Measurements from ENCODE around the gene ERCC2.

The ERCC2 gene

DNA sequence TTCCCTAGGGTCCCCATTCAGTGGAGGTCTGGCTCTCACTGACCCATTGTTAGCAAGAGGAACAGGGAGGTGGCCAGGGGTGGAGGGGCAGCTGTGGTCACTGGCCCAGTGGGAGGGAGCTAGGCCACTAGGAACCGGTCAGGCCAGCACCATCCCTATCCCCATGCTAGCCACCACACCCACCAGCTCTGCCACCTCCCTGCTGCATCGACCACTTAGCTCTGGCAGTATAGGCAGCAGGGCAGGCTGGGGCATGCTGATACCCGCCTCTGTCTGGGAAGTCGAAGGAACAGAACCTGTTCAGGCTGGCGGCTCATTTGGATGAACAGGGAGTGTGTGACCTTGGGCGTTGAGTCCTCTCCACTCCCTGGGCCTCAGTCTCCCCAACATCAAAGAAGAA, 29.8 kb upstream of the ERCC2 start:
- no peak for DNase-seq

GRCh38 chr19:45395821-45396617, 25.6 kb upstream of the ERCC2 start:
- DNase-seq = no peak

DNA sequence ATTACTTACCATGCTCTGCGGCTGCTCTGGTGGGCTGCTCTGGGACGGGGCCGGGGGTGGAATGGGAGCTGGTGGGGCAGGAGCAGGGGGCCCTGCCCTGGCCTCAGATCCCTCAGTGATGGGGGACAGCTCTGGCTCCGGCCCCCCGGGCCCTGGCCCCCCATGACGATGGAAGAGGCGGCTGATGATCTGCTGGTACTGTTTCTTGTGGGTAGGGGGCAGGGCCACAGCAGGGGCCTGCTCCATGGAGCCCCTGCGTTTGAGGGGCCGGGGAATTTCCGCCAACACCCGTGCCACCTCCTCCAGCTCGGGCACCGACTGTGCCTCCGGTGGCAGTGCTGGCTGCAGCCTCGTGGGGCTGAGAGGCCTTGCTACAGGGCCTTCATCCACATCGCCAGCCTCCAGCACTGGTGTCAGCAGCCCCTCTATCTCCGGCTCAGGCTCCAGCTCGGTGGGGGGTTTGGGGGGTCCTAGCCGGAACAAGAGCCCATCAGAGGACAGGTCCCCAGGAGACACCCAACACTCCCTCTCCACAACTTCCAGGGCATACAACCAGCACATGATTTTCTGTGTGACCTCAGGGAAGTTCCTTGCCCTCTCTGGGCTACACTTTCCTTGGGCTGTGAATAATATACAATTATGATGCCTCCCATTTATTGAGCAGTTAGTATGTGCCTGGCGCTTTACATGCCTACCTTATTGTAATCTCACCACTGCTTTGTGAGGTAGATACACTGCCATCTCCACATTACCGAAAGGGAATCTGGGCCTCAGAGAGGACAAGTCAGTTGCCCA, 21.7 kb upstream of the ERCC2 start:
- DNase-seq = no peak

DNA sequence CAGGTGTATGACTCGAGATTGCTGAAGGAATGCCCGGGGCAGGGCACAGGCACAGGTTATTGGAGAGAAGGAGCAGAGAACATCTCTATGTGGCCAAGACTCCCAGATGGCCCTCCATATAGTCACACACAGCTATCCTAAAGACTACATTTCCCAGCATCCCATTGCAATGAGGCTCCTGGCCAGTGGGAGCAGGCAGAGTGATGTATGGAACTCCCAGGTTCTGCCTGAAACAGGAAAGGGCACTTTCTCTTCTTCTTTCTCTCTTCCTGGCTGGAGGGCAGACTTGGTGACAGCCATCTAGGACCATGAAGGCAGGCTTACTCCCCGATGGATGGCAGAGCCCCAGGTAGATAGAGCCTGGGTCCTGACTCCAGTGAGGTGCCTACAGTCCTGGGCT, 21.0 kb upstream of the ERCC2 start:
- no peak for DNase-seq

DNA sequence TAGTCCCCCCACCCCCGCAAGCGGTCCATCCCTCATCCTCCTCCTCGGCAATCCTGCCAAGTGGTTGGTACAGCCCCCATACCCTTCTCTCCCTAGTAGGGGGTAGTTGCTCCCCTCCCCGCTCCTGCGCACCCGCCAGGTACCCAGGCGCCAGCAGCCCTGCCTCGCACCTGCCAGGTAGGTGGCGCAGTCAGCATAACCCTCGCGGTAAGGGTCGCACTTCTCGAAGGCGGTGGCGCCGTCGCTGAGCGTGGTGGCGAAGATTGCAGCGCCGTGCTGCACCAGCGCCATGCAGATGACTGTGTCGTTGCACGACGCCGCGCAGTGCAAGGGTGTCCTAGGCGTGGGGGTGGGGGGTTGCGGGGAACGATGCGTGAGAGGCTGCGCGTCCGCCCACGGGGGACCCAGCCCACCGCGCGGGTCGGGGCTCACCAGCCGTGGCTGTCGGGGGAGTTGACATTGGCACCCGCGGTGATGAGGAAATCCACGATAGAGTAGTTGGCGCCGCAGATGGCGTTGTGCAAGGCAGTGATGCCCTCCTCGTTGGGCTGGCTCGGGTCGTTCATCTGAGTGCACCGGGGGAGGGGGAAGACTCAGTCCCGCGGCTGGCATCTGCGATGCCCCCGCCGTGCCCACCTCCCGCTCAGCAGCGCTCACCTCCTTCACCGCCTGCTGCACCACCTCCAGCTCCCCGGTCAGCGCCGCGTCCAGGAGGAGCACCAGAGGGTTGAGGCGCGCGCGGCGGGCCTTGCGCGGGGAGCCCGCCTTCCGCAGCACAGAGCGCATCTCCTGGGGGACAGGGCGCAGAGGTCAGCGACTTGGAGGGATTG, 15.2 kb upstream of the ERCC2 start:
- no peak for DNase-seq

DNA sequence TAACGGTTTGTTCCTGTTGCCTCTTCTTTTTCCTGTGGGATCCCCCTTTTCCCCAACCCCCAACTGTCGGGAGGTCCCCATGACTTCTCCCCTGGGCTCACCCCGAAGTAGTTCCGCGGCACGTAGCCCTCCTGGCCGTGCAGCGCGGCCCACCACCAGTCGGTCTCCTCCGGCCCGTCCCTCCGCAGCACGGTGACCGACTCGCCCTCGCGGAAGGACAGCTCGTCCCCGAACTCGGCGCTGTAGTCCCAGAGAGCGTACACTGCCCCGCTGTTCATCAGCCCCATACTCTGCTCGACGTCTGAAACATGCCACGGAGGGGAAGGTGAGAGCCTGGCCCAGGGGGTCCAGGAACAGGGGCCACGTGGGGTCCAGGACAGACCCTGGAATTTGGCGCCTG, 12.1 kb upstream of the ERCC2 start:
- no peak for DNase-seq

GRCh38 chr19:45380107-45380506, 9.7 kb upstream of the ERCC2 start:
- no peak for DNase-seq

DNA sequence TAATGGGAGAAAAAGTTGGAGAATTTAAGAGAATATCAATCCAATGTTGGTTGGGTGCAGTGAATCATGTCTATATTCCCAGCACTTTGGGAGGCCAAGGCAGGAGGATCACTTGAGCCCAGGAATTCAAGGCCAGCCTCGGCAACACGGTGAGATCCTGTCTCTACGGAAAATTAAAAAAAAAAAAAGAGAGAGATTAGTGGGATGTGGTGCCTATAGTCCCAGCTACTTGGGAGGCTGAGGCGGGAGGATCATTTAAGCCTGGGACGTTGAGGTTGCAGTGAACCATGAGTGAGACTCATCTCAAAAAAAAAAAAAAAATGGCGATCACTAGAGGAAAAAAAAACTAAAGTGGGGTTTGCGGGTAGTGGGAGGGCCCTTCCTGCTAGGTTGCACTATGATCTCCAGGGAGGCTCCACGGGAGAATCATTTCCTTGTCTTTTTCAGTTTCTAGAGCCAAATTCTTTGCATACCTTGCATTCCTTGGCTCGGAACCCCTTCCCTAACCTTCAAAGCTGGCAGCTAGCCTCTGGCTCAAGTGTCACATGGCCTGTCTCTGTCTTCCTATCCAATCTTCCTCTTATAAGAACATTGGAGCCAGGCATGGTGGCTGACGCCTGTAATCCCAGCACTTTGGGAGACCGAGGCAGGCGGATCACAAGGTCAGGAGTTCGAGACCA, 5.8 kb upstream of the ERCC2 start:
- DNase-seq = no peak

DNA sequence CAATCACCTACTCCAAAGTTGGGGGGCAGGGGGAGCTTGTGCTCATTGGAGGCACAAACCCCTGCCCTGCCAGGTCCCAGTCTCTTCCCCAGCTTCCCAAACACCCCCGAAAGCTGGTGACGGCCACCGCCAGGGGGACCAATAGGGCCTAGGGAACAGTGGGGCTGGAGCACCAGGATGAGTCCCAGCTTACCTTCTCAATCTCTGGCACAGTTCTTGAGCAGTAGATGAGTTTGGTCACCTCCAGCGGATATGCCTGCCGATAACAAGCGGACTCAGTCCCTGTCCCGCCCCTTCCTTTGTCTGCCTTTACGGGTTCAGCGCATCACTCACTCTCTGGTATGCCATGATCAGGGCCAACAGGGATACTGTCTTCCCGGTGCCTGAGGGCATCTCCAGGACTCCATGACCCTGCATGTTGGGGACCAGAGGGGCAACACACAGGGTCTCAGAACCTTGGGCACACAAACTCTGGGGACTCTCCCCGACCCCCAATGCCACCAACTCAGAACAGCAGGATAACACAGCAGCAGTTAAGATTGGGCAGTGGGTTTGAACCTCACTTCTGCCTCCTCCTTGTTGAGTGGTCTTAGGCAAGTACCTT, 1.5 kb downstream of the ERCC2 start:
- no peak for DNase-seq

DNA sequence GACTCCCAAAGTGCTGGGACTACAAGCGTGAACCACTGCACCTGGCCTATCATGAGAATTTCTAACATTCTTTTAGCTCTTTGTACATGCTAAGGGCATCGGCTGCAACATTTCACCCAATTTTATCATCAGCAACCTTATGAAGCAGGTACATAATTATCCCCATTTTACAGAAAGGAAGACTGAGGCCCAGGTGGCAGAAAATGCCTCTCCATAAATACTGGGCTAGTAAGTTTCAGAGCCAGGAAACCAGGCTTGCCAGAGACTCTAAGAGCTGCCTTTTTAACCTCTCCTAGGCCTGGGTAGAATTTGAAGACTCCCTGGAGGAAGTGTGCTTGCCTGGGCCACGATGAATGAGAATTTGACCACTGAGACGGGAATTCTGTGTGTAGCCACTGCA, 2.2 kb downstream of the ERCC2 start:
- DNase-seq = no peak

DNA sequence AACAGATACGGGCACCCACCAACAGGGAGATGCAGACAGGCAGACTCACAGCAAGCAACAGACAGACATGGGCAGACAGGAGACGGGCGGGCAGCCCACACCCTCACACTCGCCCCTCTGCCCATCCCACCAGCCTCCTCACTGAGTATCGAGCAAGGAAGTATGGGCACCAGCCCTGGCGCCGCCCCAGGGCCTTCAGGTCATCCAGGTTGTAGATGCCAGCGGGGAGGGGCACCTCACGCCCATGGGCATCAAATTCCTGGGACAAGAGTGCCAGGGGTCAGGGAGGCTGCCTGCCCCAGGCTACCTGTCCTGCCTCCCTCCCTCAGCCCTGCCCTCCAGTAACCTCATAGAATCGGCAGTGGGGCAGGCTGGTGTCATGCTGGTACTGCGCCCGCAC, 5.7 kb downstream of the ERCC2 start:
- DNase-seq = no peak

GRCh38 chr19:45363861-45364459, 6.4 kb downstream of the ERCC2 start:
- DNase-seq = no peak

DNA sequence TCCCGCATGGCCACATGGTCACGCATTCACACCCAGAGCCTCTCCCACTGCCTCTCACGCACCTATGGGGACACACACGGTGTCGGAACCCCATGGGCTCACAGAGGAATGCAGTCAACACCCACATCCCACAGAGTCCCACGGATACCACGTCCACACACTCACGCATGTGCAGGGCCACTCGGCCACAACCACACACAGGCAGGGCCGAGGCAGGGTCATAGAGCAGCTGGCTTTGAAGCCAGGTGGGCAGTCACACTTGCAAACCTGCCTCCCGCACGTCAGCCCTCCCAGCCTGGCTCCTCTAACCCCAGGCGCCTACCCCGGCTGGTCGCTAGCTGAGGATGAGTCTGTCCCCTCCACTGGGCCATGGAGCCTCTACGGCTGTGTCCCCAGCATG, 8.1 kb downstream of the ERCC2 start:
- no peak for DNase-seq

- DNase-seq = no peak
Measured at GRCh38 chr19:45361608-45362007, 8.8 kb downstream of the ERCC2 start.

DNA sequence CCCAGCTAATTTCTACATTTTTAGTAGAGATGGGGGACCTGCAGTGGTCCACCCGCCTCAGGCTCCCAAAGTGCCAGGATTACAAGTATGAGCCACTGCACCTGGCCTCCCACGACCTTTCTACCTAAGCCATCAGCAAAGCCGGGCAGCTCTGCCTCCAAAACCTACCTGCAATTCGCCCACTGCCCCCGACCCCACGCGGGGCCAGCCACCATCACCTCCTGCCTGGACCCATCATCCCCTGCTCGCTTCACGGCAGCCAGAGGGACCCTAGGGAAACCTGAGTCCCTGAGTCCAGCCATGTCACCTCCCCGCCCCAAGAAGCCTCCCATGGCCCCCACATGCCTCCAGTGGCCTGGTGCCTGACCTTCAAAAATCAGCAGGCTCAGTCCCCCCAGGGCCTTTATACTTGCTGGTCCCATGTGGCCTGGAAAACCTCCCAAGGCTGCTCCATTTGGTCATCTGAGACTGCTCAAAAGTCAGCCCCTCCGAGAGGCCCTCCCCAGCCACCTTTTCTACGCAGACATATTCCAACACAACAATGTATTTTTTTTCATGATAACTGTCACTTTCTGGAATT, 12.1 kb downstream of the ERCC2 start:
- no peak for DNase-seq

DNA sequence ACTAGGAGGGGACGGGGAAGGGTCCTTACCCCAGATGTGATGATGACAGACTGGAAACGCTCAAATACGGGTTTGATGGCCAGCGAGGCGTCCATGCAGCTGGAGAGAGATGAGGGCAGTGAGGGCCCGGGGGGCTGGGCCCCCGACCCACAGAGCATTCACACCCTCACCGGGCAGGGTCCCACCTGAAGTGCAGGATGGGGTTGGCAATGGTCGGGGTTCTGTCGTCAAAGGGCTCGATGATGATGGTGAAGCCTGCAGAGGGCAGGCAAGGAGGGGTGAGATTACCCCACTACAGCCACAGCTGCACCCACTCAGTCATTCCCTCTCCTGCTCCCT, 13.0 kb downstream of the ERCC2 start:
- no peak for DNase-seq

- no peak for DNase-seq
Measured at GRCh38 chr19:45356760-45357444, 13.5 kb downstream of the ERCC2 start.

- DNase-seq = no peak
Measured at GRCh38 chr19:45355910-45356309, 14.5 kb downstream of the ERCC2 start.

GRCh38 chr19:45355402-45355801, 15.0 kb downstream of the ERCC2 start:
- no peak for DNase-seq

DNA sequence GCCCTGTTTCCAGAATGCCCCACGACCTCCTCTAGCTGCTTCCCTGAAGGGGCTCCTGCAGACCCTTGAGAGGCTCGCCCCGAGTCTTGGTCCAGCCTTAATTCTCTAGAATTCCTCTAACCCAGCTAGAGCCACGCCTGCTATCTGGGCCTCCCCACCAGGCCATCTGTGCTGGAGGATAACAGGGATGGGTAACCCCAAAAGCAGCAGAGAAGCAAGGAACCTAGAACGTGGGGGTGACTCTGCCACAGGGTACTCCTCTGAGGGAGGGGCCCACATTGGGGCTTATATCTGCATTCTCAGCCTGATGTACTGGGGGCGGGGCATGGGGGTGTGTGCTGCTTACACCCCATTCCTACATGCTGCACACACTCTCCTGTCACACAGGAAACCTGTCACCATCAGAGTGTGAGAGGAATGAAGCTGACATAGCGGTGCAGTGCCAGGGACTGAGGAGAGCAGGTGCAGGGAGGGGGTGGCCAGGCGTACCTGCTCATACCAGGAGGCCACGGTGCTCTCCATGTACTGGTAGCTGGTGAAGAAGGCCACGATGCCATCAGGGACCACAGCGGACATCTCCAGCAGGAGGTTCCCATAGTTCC, 16.0 kb downstream of the ERCC2 start:
- no peak for DNase-seq

Data from NCI-H2029 treated with DMSO at 0.1 percent for 48 hours (cell line).